ENCODE measurements around the gene CAMKMT.

GRCh38 chr2:44420725-44421124 is 59.0 kb downstream of the CAMKMT start:
- TF ChIP-seq CTCF (IDR thresholded peaks at IDR 0.05) = no peak
- no peak for TF ChIP-seq POLR2A (IDR thresholded peaks at IDR 0.05)

Measured in Peyer's patch (tissue), 4 donors.